ENCODE measurements around the gene EFCAB6. TPM values are rescaled to one million over a fixed set of nuclear protein-coding genes. Genes with fewer than 3 reads are reported as not detected.

EFCAB6 gene
- total RNA-seq, 2 donors from 2014 or later, result 0.12 to 1.3 TPM

- ATAC-seq (no peak), DNase-seq (ENCODE audit: low spot score) (peak; percentile 47)
- peaks cover 23 to 41% of the 10 kb centered on the region in 2 donors for H3K27me3 Mint-ChIP-seq
- H3K27ac Mint-ChIP-seq, result no peak overlapping the region
- H3K9me3 Mint-ChIP-seq, result peaks cover 4% of the 10 kb centered on the region
- peaks cover 0 to 5% of the 10 kb centered on the region in 2 donors for H3K4me1 Mint-ChIP-seq (ENCODE audit: low read depth in 2 of 2)
- peaks cover 7% of the 10 kb centered on the region for H3K36me3 Mint-ChIP-seq
- H3K4me3 Mint-ChIP-seq, result no peak overlapping the region
These were observed 41.3 kb upstream of the EFCAB6 start for GRCh38 chr22:43853328-43853931.

GRCh38 chr22:43852573-43853327 lies 40.6 kb upstream of the EFCAB6 start:
- no peak overlapping the region for H3K4me3 Mint-ChIP-seq
- peaks cover 4% of the 10 kb centered on the region for H3K9me3 Mint-ChIP-seq
- H3K27ac Mint-ChIP-seq, result no peak overlapping the region
- DNase-seq (ENCODE audit: low spot score) (peak; percentile 10), ATAC-seq (no peak)
- H3K27me3 Mint-ChIP-seq, result peaks cover 22 to 40% of the 10 kb centered on the region in 2 donors
- H3K4me1 Mint-ChIP-seq (ENCODE audit: low read depth in 2 of 2), result peaks cover 0 to 5% of the 10 kb centered on the region in 2 donors
- H3K36me3 Mint-ChIP-seq, result peaks cover 7% of the 10 kb centered on the region

- ATAC-seq (no peak), DNase-seq (ENCODE audit: low spot score) (no peak)
- Mint-ChIP-seq H3K9me3 (peaks cover 3% of the 10 kb centered on the region), H3K27ac (no peak overlapping the region), H3K27me3 (peaks cover 20 to 32% of the 10 kb centered on the region in 2 donors), H3K4me1 (ENCODE audit: low read depth in 2 of 2) (peaks cover 0 to 5% of the 10 kb centered on the region in 2 donors), H3K4me3 (no peak overlapping the region), H3K36me3 (peaks cover 4% of the 10 kb centered on the region)
These were observed 39.8 kb upstream of the EFCAB6 start for GRCh38 chr22:43851979-43852307.

- Mint-ChIP-seq H3K4me1 (ENCODE audit: low read depth in 2 of 2) (peaks cover 0 to 5% of the 10 kb centered on the region in 2 donors), H3K9me3 (no peaks in the 10 kb centered on the region), H3K36me3 (no peaks in the 10 kb centered on the region), H3K27ac (no peak overlapping the region), H3K27me3 (peaks cover 16 to 26% of the 10 kb centered on the region in 2 donors), H3K4me3 (no peak overlapping the region)
- no peak for ATAC-seq
- DNase-seq (ENCODE audit: low spot score), result no peak
These were observed 39.2 kb upstream of the EFCAB6 start for GRCh38 chr22:43851058-43851978.

GRCh38 chr22:43850529-43850928 lies 38.4 kb upstream of the EFCAB6 start:
- no peak for ATAC-seq
- Mint-ChIP-seq H3K4me1 (ENCODE audit: low read depth in 2 of 2) (peaks cover 0 to 5% of the 10 kb centered on the region in 2 donors), H3K9me3 (no peaks in the 10 kb centered on the region), H3K36me3 (no peaks in the 10 kb centered on the region), H3K4me3 (no peak overlapping the region), H3K27me3 (peaks cover 15 to 24% of the 10 kb centered on the region in 2 donors), H3K27ac (no peak overlapping the region)
- no peak for DNase-seq (ENCODE audit: low spot score)

- H3K4me3 Mint-ChIP-seq, result no peak overlapping the region
- no peak for DNase-seq (ENCODE audit: low spot score)
- peaks cover 15 to 24% of the 10 kb centered on the region in 2 donors for H3K27me3 Mint-ChIP-seq
- H3K27ac Mint-ChIP-seq, result no peak overlapping the region
- no peaks in the 10 kb centered on the region for H3K9me3 Mint-ChIP-seq
- H3K36me3 Mint-ChIP-seq, result no peaks in the 10 kb centered on the region
- ATAC-seq, result no peak
- H3K4me1 Mint-ChIP-seq (ENCODE audit: low read depth in 2 of 2), result peaks cover 0 to 5% of the 10 kb centered on the region in 2 donors
These were observed 37.6 kb upstream of the EFCAB6 start for GRCh38 chr22:43849731-43850130.

GRCh38 chr22:43848366-43849171 lies 36.5 kb upstream of the EFCAB6 start:
- no peaks in the 10 kb centered on the region for H3K36me3 Mint-ChIP-seq
- no peak overlapping the region for H3K4me3 Mint-ChIP-seq
- H3K9me3 Mint-ChIP-seq, result no peaks in the 10 kb centered on the region
- peaks cover 0 to 5% of the 10 kb centered on the region in 2 donors for H3K4me1 Mint-ChIP-seq (ENCODE audit: low read depth in 2 of 2)
- peak; percentile 35 for DNase-seq (ENCODE audit: low spot score)
- peaks cover 15 to 24% of the 10 kb centered on the region in 2 donors for H3K27me3 Mint-ChIP-seq
- ATAC-seq, result no peak
- H3K27ac Mint-ChIP-seq, result no peak overlapping the region

GRCh38 chr22:43847376-43848289 lies 35.5 kb upstream of the EFCAB6 start:
- Mint-ChIP-seq H3K9me3 (no peaks in the 10 kb centered on the region), H3K4me3 (no peak overlapping the region), H3K27me3 (peaks cover 12 to 17% of the 10 kb centered on the region in 2 donors), H3K36me3 (no peaks in the 10 kb centered on the region), H3K4me1 (ENCODE audit: low read depth in 2 of 2) (no peaks in the 10 kb centered on the region), H3K27ac (no peak overlapping the region)
- peak; percentile 39 for DNase-seq (ENCODE audit: low spot score)
- ATAC-seq, result no peak

- no peak overlapping the region for H3K27ac Mint-ChIP-seq
- peaks cover 12 to 16% of the 10 kb centered on the region in 2 donors for H3K27me3 Mint-ChIP-seq
- no peaks in the 10 kb centered on the region for H3K4me1 Mint-ChIP-seq (ENCODE audit: low read depth in 2 of 2)
- no peak for ATAC-seq
- H3K9me3 Mint-ChIP-seq, result no peaks in the 10 kb centered on the region
- DNase-seq (ENCODE audit: low spot score), result peak; percentile 10
- H3K4me3 Mint-ChIP-seq, result no peak overlapping the region
- no peaks in the 10 kb centered on the region for H3K36me3 Mint-ChIP-seq
These were observed 34.9 kb upstream of the EFCAB6 start for GRCh38 chr22:43846966-43847365.

- Mint-ChIP-seq H3K27me3 (peaks cover 5 to 10% of the 10 kb centered on the region in 2 donors), H3K9me3 (no peaks in the 10 kb centered on the region), H3K36me3 (no peaks in the 10 kb centered on the region), H3K27ac (no peak overlapping the region), H3K4me3 (no peak overlapping the region), H3K4me1 (ENCODE audit: low read depth in 2 of 2) (no peaks in the 10 kb centered on the region)
- DNase-seq (ENCODE audit: low spot score), result peak; percentile 29
- no peak for ATAC-seq
These were observed 33.9 kb upstream of the EFCAB6 start for GRCh38 chr22:43845981-43846380.

- ATAC-seq (no peak), DNase-seq (ENCODE audit: low spot score) (peak; percentile 62)
- no peak overlapping the region for H3K27ac Mint-ChIP-seq
- H3K36me3 Mint-ChIP-seq, result no peaks in the 10 kb centered on the region
- no peak overlapping the region for H3K4me3 Mint-ChIP-seq
- H3K4me1 Mint-ChIP-seq (ENCODE audit: low read depth in 2 of 2), result no peaks in the 10 kb centered on the region
- H3K27me3 Mint-ChIP-seq, result no peaks in the 10 kb centered on the region
- no peaks in the 10 kb centered on the region for H3K9me3 Mint-ChIP-seq
These were observed 32.7 kb upstream of the EFCAB6 start for GRCh38 chr22:43844560-43845545.

Data from natural killer cell treated with Interleukin-12 subunit alpha and Interleukin-12 subunit beta and Interleukin-15 and Interleukin-18, amount 100 ng/mL, for 72 hours (primary cell).